K562 (cell line): Measurements from ENCODE around the gene EIF5. TPM values are rescaled to one million over a fixed set of nuclear protein-coding genes. Genes with fewer than 3 reads are reported as not detected.
A peak's percentile ranks its signal among the peaks of the same experiment; 100 is the strongest.

Source experiments
- ATF4 ChIP-seq: fragments of 450-650 bp; formaldehyde crosslinking; IDR thresholded peaks from 2 replicates; pipeline ENCODE4 v1.4.0; 2022; ENCODE audit warnings: mild to moderate bottlenecking, moderate library complexity
- CBX8 ChIP-seq: fragments of 200-600 bp; sonication (generic); IDR thresholded peaks from 2 replicates; pipeline ENCODE4 v1.6.1; 2012; ENCODE audit warnings: borderline replicate concordance, mixed run types, low read depth, mild to moderate bottlenecking, moderate library complexity, mixed read lengths, low read length, control low read depth, inconsistent platforms; ENCODE audit not compliant: poor library complexity, severe bottlenecking; ENCODE audit errors: extremely low read depth
- CREB5 ChIP-seq: fragments of 250-450 bp; sonication (Bioruptor Pico); IDR thresholded peaks from 2 replicates; pipeline ENCODE4 v1.5.0; 2020; ENCODE audit warnings: mild to moderate bottlenecking
- EGR1 ChIP-seq: fragments of 450-650 bp; conservative IDR thresholded peaks from 2 replicates; pipeline ENCODE4 v1.6.1; 2017; ENCODE audit warnings: mild to moderate bottlenecking
- ESRRA ChIP-seq: fragments of 450-650 bp; IDR thresholded peaks from 2 replicates; pipeline ENCODE4 v1.6.1; 2014; ENCODE audit warnings: low read depth, mild to moderate bottlenecking, moderate library complexity, borderline replicate concordance
- FOXA1 ChIP-seq: fragments of 450-650 bp; IDR thresholded peaks from 2 replicates; pipeline ENCODE4 v1.6.1; 2016; ENCODE audit warnings: mild to moderate bottlenecking, borderline replicate concordance
- KLF10 ChIP-seq: fragments of 250-450 bp; sonication (Bioruptor Pico); IDR thresholded peaks from 2 replicates; pipeline ENCODE4 v1.6.1; 2021; ENCODE audit warnings: matching md5 sums
- NCOA4 ChIP-seq: fragments of 450-650 bp; IDR thresholded peaks from 2 replicates; pipeline ENCODE4 v1.6.1; 2018; ENCODE audit warnings: mild to moderate bottlenecking; ENCODE audit not compliant: partially characterized antibody
- POLR2A ChIP-seq: fragments of 450-650 bp; conservative IDR thresholded peaks from 2 replicates; pipeline ENCODE4 v1.6.1; 2016
- ZBTB11 ChIP-seq, 3 experiments: fragments of 200-800 bp in 1 of 3; fragments of 250-450 bp in 1 of 3; fragments of 450-650 bp in 1 of 3; sonication (Bioruptor Pico) in 1 of 3; sonication (Bioruptor generic) in 1 of 3; formaldehyde crosslinking in 1 of 3; IDR thresholded peaks; 2 replicates each; pipeline versions ENCODE4 v1.6.1 to v1.8.0; 2016 to 2022; ENCODE audit warnings: mild to moderate bottlenecking in 2 of 3, missing genetic modification characterization in 2 of 3, missing compliant biosample characterization in 1 of 3, moderate library complexity in 1 of 3
- ZNF165 ChIP-seq: fragments of 250-450 bp; sonication (Bioruptor Pico); IDR thresholded peaks from 2 replicates; pipeline ENCODE4 v1.4.0; 2020; ENCODE audit warnings: borderline replicate concordance
- ZNF224 ChIP-seq: sonication (generic); formaldehyde crosslinking; IDR thresholded peaks from 2 replicates; pipeline ENCODE4 v1.8.0; 2022; ENCODE audit warnings: mild to moderate bottlenecking, missing genetic modification reagents
- ZNF280A ChIP-seq: fragments of 450-650 bp; IDR thresholded peaks from 2 replicates; pipeline ENCODE4 v1.6.1; 2018; ENCODE audit warnings: mild to moderate bottlenecking, low read depth; ENCODE audit not compliant: partially characterized antibody
- ZNF3 ChIP-seq: fragments of 250-450 bp; sonication (Bioruptor Pico); IDR thresholded peaks from 2 replicates; pipeline ENCODE4 v1.5.0; 2021; ENCODE audit warnings: mild to moderate bottlenecking, moderate library complexity
- ZNF512 ChIP-seq: IDR thresholded peaks from 2 replicates; pipeline ENCODE4 v1.6.1; 2016; ENCODE audit warnings: missing genetic modification characterization, missing compliant biosample characterization
- ZNF561 ChIP-seq: fragments of 450-650 bp; formaldehyde crosslinking; conservative IDR thresholded peaks from 2 replicates; pipeline ENCODE4 v1.4.0; 2020; ENCODE audit warnings: mild to moderate bottlenecking, moderate library complexity
- ZNF644 ChIP-seq: fragments of 200-800 bp; sonication (Bioruptor generic); IDR thresholded peaks from 2 replicates; pipeline ENCODE4 v1.6.1; 2016; ENCODE audit warnings: low read depth, missing genetic modification characterization, missing compliant biosample characterization
- polyA plus RNA-seq, 8 experiments: library from polyadenylated mRNA; depleted of rRNA in 4 of 8; stranded (reverse) in 5 of 8; unstranded in 3 of 8; fragments of >200 nt; fragmentation: Nextera tagmentation in 2 of 8; fragmentation: Illumina TruSeq in 1 of 8; extraction: Ambion mirVana in 2 of 8; extraction: Trizol in 1 of 8; gene quantifications; 2 replicates each; pipeline versions ENCODE4 v1.2.1 to v1.2.3, GENCODE V29; 2011 to 2014; ENCODE audit warnings: inconsistent platforms in 1 of 8, missing spikeins in 1 of 8
- total RNA-seq, 7 experiments: library from RNA; depleted of rRNA in 6 of 7; stranded (reverse); fragments of >200 nt in 6 of 7; fragmentation: Illumina TruSeq in 2 of 7; extraction: Trizol in 2 of 7; gene quantifications; 2 replicates each; pipeline versions ENCODE4 v1.2.1 to v1.2.3, GENCODE V29; 2011 to 2021; ENCODE audit warnings: low replicate concordance in 1 of 7

Gene EIF5
- total and polyA plus RNA-seq, 9 of the 15 experiments (the other 6 are each of a cell fraction or from before 2014, with no cell fraction given): 92.7 to 442 (median 190) TPM

GRCh38 chr14:103314496-103315277 lies 19.4 kb upstream of the EIF5 start (continued):
- TF ChIP-seq ZNF644 (0 out of 2 replicates have a peak, but pooled peaks have one; percentile 34), ZNF165 (CRISPR knock-in tag) (no peak), CBX8 (no peak), CREB5 (CRISPR knock-in tag) (no peak), ZNF280A (no peak), FOXA1 (no peak), ZNF512 (tag) (no peak), EGR1 (no peak), ATF4 (CRISPR knock-in tag) (no peak), ZNF224 (CRISPR knock-in tag) (no peak), ESRRA (peak; percentile 40; the same call in 1 of the 2 replicates), POLR2A (no peak), NCOA4 (no peak), ZNF3 (CRISPR knock-in tag) (no peak), ZBTB11 (CRISPR knock-in tag; IDR thresholded peaks at IDR 0.05) (no peak), ZNF561 (CRISPR knock-in tag) (no peak), KLF10 (CRISPR knock-in tag) (no peak)
